HL-60 (cell line): ENCODE measurements around the gene PRELP.

Experiments used
- DNase-seq, 2 experiments: peaks; one replicate each; pipeline ENCODE4 v3.0.0-alpha.2; 2010 to 2020; ENCODE audit warnings: low read depth in 1 of 2, low spot score in 1 of 2
- H3K27ac ChIP-seq: fragments of 250-450 bp; sonication (Bioruptor Pico); replicated peaks from 2 replicates; pipeline ENCODE4 v1.5.1; 2020; ENCODE audit warnings: mild to moderate bottlenecking, moderate library complexity
- H3K27me3 ChIP-seq: fragments of 250-450 bp; sonication (Bioruptor Pico); 2 replicates; pipeline ENCODE4 v1.5.1; 2021; ENCODE audit warnings: mild to moderate bottlenecking, moderate library complexity; ENCODE audit not compliant: insufficient read depth, poor library complexity, severe bottlenecking
- H3K4me3 ChIP-seq: replicated peaks from 2 replicates; pipeline ENCODE4 v1.5.1; 2011; ENCODE audit warnings: mild to moderate bottlenecking, control low read depth, low read length; ENCODE audit not compliant: insufficient read depth
- GABPA ChIP-seq: IDR thresholded peaks from 2 replicates; pipeline ENCODE4 v1.6.1; 2012; ENCODE audit warnings: low read depth
- POLR2AphosphoS5 ChIP-seq: IDR thresholded peaks from 2 replicates; pipeline ENCODE4 v1.6.1; 2012; ENCODE audit warnings: low read depth
- SPI1 ChIP-seq: IDR thresholded peaks from 2 replicates; pipeline ENCODE4 v1.6.1; 2012; ENCODE audit warnings: low read depth, mild to moderate bottlenecking, borderline replicate concordance
- TF ChIP-seq, protein P1 (sequence below): IDR thresholded peaks from one replicate; pipeline ENCODE4 v1.5.1; 2011; ENCODE audit warnings: low read length, control low read depth, inconsistent platforms; ENCODE audit not compliant: insufficient read depth
- TF ChIP-seq, protein P2 (sequence below): IDR thresholded peaks from 2 replicates; pipeline ENCODE4 v1.6.1; 2012; ENCODE audit warnings: low read depth; ENCODE audit not compliant: insufficient replicate concordance

The PRELP gene

DNA sequence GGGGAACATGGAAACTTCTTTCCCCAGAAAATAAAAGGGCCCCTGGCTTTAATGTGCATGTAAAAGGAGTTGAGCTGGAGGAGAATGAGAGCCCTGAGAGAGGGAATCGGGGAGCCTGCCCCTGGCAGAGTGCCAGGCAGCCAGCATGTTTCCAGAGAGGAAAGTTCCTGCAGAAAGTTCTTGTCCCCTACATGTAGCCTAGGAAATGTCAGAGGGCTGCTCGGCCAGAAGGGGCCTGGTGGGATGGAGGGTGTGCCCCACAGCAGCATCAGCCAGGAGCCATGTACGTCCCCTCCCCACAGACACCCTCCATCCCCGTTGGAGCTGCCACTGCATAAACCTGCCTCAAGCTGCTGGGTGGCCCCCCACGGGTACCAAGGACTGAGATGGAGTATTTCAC, 5.4 kb upstream of the PRELP start:
- H3K4me3 ChIP-seq: no peak overlapping the region
- no peak for DNase-seq
- H3K27me3 ChIP-seq: peaks cover 3% of the 10 kb centered on the region
- no peak overlapping the region for H3K27ac ChIP-seq
- TF ChIP-seq, protein P1, sequence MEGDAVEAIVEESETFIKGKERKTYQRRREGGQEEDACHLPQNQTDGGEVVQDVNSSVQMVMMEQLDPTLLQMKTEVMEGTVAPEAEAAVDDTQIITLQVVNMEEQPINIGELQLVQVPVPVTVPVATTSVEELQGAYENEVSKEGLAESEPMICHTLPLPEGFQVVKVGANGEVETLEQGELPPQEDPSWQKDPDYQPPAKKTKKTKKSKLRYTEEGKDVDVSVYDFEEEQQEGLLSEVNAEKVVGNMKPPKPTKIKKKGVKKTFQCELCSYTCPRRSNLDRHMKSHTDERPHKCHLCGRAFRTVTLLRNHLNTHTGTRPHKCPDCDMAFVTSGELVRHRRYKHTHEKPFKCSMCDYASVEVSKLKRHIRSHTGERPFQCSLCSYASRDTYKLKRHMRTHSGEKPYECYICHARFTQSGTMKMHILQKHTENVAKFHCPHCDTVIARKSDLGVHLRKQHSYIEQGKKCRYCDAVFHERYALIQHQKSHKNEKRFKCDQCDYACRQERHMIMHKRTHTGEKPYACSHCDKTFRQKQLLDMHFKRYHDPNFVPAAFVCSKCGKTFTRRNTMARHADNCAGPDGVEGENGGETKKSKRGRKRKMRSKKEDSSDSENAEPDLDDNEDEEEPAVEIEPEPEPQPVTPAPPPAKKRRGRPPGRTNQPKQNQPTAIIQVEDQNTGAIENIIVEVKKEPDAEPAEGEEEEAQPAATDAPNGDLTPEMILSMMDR: no peak
- TF ChIP-seq SPI1 (no peak), GABPA (no peak), POLR2AphosphoS5 (no peak)

DNA sequence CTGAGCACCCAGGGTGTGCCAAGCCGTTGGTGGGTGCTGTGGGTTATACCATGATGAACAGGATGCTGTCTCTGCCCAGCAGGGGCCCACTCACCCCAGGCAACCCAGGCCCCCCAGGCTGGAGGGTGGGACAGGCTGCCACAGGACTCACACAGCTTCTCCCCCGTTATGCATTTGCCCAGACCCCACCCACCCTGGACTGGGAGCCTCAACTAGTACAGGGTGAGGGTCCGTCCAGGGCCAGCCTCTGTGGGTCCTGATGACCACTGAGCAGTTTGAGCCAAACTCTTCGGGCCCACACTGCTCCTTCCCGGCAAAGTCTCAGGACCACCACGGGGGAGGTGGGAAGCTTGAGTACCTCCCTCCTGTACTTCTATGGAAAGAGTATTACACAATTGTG, 3.8 kb upstream of the PRELP start:
- Histone ChIP-seq H3K27me3 (peaks cover 3% of the 10 kb centered on the region), H3K27ac (no peak overlapping the region), H3K4me3 (no peak overlapping the region)
- DNase-seq: no peak
- TF ChIP-seq POLR2AphosphoS5 (no peak), GABPA (no peak), SPI1 (no peak)
- TF ChIP-seq, protein P2, sequence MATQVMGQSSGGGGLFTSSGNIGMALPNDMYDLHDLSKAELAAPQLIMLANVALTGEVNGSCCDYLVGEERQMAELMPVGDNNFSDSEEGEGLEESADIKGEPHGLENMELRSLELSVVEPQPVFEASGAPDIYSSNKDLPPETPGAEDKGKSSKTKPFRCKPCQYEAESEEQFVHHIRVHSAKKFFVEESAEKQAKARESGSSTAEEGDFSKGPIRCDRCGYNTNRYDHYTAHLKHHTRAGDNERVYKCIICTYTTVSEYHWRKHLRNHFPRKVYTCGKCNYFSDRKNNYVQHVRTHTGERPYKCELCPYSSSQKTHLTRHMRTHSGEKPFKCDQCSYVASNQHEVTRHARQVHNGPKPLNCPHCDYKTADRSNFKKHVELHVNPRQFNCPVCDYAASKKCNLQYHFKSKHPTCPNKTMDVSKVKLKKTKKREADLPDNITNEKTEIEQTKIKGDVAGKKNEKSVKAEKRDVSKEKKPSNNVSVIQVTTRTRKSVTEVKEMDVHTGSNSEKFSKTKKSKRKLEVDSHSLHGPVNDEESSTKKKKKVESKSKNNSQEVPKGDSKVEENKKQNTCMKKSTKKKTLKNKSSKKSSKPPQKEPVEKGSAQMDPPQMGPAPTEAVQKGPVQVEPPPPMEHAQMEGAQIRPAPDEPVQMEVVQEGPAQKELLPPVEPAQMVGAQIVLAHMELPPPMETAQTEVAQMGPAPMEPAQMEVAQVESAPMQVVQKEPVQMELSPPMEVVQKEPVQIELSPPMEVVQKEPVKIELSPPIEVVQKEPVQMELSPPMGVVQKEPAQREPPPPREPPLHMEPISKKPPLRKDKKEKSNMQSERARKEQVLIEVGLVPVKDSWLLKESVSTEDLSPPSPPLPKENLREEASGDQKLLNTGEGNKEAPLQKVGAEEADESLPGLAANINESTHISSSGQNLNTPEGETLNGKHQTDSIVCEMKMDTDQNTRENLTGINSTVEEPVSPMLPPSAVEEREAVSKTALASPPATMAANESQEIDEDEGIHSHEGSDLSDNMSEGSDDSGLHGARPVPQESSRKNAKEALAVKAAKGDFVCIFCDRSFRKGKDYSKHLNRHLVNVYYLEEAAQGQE: no peak
- TF ChIP-seq, protein P1: no peak

DNA sequence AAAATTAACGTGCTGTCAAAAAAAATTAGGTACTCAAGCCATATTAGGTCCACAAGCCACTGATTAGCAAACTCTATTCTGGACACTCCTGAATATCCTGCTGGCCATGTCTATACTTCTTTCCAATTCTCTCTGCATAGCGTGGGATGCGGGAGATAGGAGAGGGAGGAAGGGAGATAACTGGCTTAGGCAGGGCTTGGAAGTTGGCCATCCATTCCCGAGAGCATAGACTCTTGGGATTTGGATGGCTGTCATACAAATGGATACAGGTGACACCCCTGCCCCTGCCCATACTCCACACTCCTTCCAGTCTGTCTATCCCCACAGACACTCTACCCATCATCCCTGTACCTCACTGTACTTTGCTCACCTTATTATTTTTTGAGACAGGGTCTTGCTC, 2.3 kb upstream of the PRELP start:
- Histone ChIP-seq H3K4me3 (no peak overlapping the region), H3K27me3 (peaks cover 3% of the 10 kb centered on the region), H3K27ac (no peak overlapping the region)
- no peak for DNase-seq
- no peak for TF ChIP-seq SPI1
- TF ChIP-seq, protein P2: no peak
- TF ChIP-seq, protein P1: no peak
- TF ChIP-seq POLR2AphosphoS5: no peak
- no peak for TF ChIP-seq GABPA

DNA sequence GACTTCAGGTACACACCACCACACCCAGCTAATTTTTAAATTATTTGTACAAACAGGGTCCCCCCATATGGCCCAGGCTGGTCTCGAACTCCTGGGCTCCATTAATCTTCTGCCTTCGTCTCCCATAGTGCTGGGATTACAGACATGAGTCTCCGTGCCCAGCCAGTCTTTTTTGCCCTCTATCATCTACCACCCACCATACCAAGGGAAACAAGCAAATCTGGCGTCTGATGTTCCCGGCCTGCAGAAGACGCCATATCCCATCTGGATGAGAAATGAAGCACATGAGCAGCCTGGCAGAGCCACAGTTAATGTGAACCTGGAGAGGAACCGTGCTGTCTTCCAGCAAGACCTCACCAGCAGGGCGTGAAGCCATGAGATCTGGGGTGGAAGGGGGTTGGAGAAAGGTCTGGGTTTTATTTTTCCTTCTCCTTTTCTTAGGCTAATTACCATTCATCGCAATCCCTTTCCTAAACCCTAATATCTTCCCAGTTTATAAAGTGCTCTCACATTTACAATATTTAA, 1.8 kb upstream of the PRELP start:
- H3K4me3 ChIP-seq: no peak overlapping the region
- no peak for DNase-seq
- no peak overlapping the region for H3K27ac ChIP-seq
- H3K27me3 ChIP-seq: peaks cover 3% of the 10 kb centered on the region
- TF ChIP-seq SPI1 (no peak), GABPA (no peak), POLR2AphosphoS5 (no peak)
- TF ChIP-seq, protein P2: no peak
- TF ChIP-seq, protein P1: no peak
